H9 (cell line): ENCODE measurements around the gene GRID1. TPM values are rescaled to one million over a fixed set of nuclear protein-coding genes. Genes with fewer than 3 reads are reported as not detected.
"Not testable (repeated sequence)": the region's sequence is repeated elsewhere in the genome, so short reads cannot be mapped to it uniquely, and the experiment has no call there.

Source experiments
- DNase-seq: peaks from one replicate; pipeline ENCODE4 v3.0.0-alpha.2; 2017
- H2AFZ ChIP-seq: one replicate; pipeline ENCODE4 v1.6.1; 2013; ENCODE audit warnings: mild to moderate bottlenecking, low read length, control low read depth, moderate library complexity
- H2AK5ac ChIP-seq: 2 replicates; pipeline ENCODE4 v1.6.1; 2013; ENCODE audit warnings: low read length, control low read depth, mixed read lengths; ENCODE audit not compliant: insufficient read length
- H2BK120ac ChIP-seq: one replicate; pipeline ENCODE4 v1.6.1; 2013; ENCODE audit warnings: low read depth, mild to moderate bottlenecking, low read length, control low read depth, inconsistent platforms; ENCODE audit not compliant: poor library complexity, severe bottlenecking
- H2BK12ac ChIP-seq: 2 replicates; pipeline ENCODE4 v1.6.1; 2013; ENCODE audit warnings: low read length, control low read depth, mixed read lengths, low read depth; ENCODE audit not compliant: insufficient read length
- H2BK15ac ChIP-seq: 2 replicates; pipeline ENCODE4 v1.6.1; 2013; ENCODE audit warnings: low read depth, low read length, control low read depth
- H2BK20ac ChIP-seq: one replicate; pipeline ENCODE4 v1.6.1; 2013; ENCODE audit warnings: low read depth, mild to moderate bottlenecking, low read length, control low read depth, inconsistent platforms; ENCODE audit not compliant: poor library complexity, severe bottlenecking
- H2BK5ac ChIP-seq: 2 replicates; pipeline ENCODE4 v1.6.1; 2013; ENCODE audit warnings: low read length, control low read depth, mixed read lengths; ENCODE audit not compliant: insufficient read length
- H3K14ac ChIP-seq: 2 replicates; pipeline ENCODE4 v1.6.1; 2013; ENCODE audit warnings: low read length, control low read depth; ENCODE audit not compliant: insufficient read depth
- H3K18ac ChIP-seq: 2 replicates; pipeline ENCODE4 v1.6.1; 2013; ENCODE audit warnings: low read depth, mild to moderate bottlenecking, mixed read lengths, low read length, control low read depth; ENCODE audit not compliant: insufficient read length
- H3K23ac ChIP-seq: 2 replicates; pipeline ENCODE4 v1.6.1; 2013; ENCODE audit warnings: low read length, control low read depth, mixed read lengths, low read depth; ENCODE audit not compliant: insufficient read length
- H3K23me2 ChIP-seq: 2 replicates; pipeline ENCODE4 v1.6.1; 2013; ENCODE audit warnings: low read depth, mild to moderate bottlenecking, mixed read lengths, low read length, control low read depth; ENCODE audit not compliant: insufficient read length, poor library complexity, severe bottlenecking
- H3K27ac ChIP-seq: 2 replicates; pipeline ENCODE4 v1.5.1; 2013; ENCODE audit warnings: low read length, control low read depth, mixed read lengths, low read depth; ENCODE audit not compliant: insufficient read length
- H3K27me3 ChIP-seq: 2 replicates; pipeline ENCODE4 v1.6.1; 2013; ENCODE audit warnings: low read length, control low read depth, inconsistent platforms; ENCODE audit not compliant: insufficient read depth
- H3K4ac ChIP-seq: 2 replicates; pipeline ENCODE4 v1.6.1; 2013; ENCODE audit warnings: low read depth, mild to moderate bottlenecking, control low read depth, inconsistent platforms, low read length, moderate library complexity
- H3K4me1 ChIP-seq: 2 replicates; pipeline ENCODE4 v1.6.1; 2013; ENCODE audit warnings: low read length, control low read depth, inconsistent platforms; ENCODE audit not compliant: insufficient read depth
- H3K4me2 ChIP-seq: 2 replicates; pipeline ENCODE4 v1.6.1; 2013; ENCODE audit warnings: low read length, control low read depth, mixed read lengths; ENCODE audit not compliant: insufficient read length, insufficient read depth
- H3K56ac ChIP-seq: 2 replicates; pipeline ENCODE4 v1.6.1; 2013; ENCODE audit warnings: low read depth, mild to moderate bottlenecking, mixed read lengths, low read length, control low read depth; ENCODE audit not compliant: insufficient read length
- H3K79me1 ChIP-seq: 2 replicates; pipeline ENCODE4 v1.6.1; 2013; ENCODE audit warnings: low read depth, mild to moderate bottlenecking, moderate library complexity, low read length, control low read depth, inconsistent platforms; ENCODE audit not compliant: insufficient read depth, poor library complexity, severe bottlenecking
- H3K79me2 ChIP-seq: 2 replicates; pipeline ENCODE4 v1.6.1; 2013; ENCODE audit warnings: low read length, control low read depth, inconsistent platforms; ENCODE audit not compliant: insufficient read depth
- H3K9ac ChIP-seq: 2 replicates; pipeline ENCODE4 v1.6.1; 2013; ENCODE audit warnings: low read length, control low read depth, mixed read lengths; ENCODE audit not compliant: insufficient read length; ENCODE audit errors: extremely low read depth
- H3K9me3 ChIP-seq: one replicate; pipeline ENCODE4 v1.6.1; 2013; ENCODE audit warnings: low read depth, low read length, inconsistent platforms; ENCODE audit not compliant: control insufficient read depth
- H3T11ph ChIP-seq: one replicate; pipeline ENCODE4 v1.6.1; 2013; ENCODE audit warnings: mild to moderate bottlenecking, low read length, control low read depth, inconsistent platforms
- H4K20me1 ChIP-seq: one replicate; pipeline ENCODE4 v1.6.1; 2013; ENCODE audit not compliant: control insufficient read depth, insufficient read length, insufficient read depth
- H4K5ac ChIP-seq: 2 replicates; pipeline ENCODE4 v1.6.1; 2013; ENCODE audit warnings: low read depth, mild to moderate bottlenecking, mixed read lengths, low read length, control low read depth; ENCODE audit not compliant: insufficient read length
- H4K8ac ChIP-seq: replicated peaks from 2 replicates; pipeline ENCODE4 v1.6.1; 2013; ENCODE audit warnings: low read length, control low read depth, mixed read lengths, low read depth; ENCODE audit not compliant: insufficient read length
- H4K91ac ChIP-seq: 2 replicates; pipeline ENCODE4 v1.6.1; 2013; ENCODE audit warnings: low read depth, mild to moderate bottlenecking, moderate library complexity, mixed read lengths, low read length, control low read depth; ENCODE audit not compliant: insufficient read length
- H3K27ac Mint-ChIP-seq, 3 experiments: 2 replicates in 2 of 3; 3 replicates in 1 of 3; pipeline ENCODE4 v1.8.0; 2020 to 2021; ENCODE audit warnings: mixed read lengths in 3 of 3, mild to moderate bottlenecking in 1 of 3, moderate library complexity in 1 of 3
- H3K27me3 Mint-ChIP-seq: 2 replicates; pipeline ENCODE4 v1.8.0; 2021; ENCODE audit warnings: low read depth, mild to moderate bottlenecking, moderate library complexity, mixed read lengths
- H3K36me3 Mint-ChIP-seq, 3 experiments: 2 replicates in 2 of 3; 3 replicates in 1 of 3; pipeline ENCODE4 v1.8.0; 2020 to 2021; ENCODE audit warnings: low read depth in 3 of 3, mixed read lengths in 3 of 3; ENCODE audit not compliant: insufficient read depth in 1 of 3
- H3K4me1 Mint-ChIP-seq, 2 experiments: 2 replicates each; pipeline ENCODE4 v1.8.0; 2020; ENCODE audit warnings: mixed read lengths in 2 of 2
- H3K4me3 Mint-ChIP-seq, 2 experiments: 2 replicates in 1 of 2; 3 replicates in 1 of 2; pipeline ENCODE4 v1.8.0; 2020 to 2021; ENCODE audit warnings: mild to moderate bottlenecking in 2 of 2, mixed read lengths in 2 of 2, moderate library complexity in 1 of 2
- H3K9me3 Mint-ChIP-seq, 2 experiments: 2 replicates in 1 of 2; 3 replicates in 1 of 2; pipeline ENCODE4 v1.8.0; 2020; ENCODE audit warnings: mild to moderate bottlenecking in 2 of 2, mixed read lengths in 2 of 2, moderate library complexity in 1 of 2
- CTCF ChIP-seq: fragments of 200-600 bp; sonication (generic); conservative IDR thresholded peaks from 3 replicates; pipeline ENCODE4 v1.8.0; 2021; ENCODE audit warnings: antibody characterized with exemption, mild to moderate bottlenecking
- WGBS: extraction: QIAGEN DNeasy Blood & Tissue Kit; methylation state at CpG from one replicate; pipeline ENCODE4 v1.1.7; 2013; ENCODE audit warnings: missing lambda C conversion rate, low lambda C conversion rate, mixed read lengths; ENCODE audit not compliant: insufficient read length; ENCODE audit errors: extremely low coverage; 5-methylcytosine and 5-hydroxymethylcytosine counted together
- total RNA-seq: library from RNA; stranded (reverse); gene quantifications from 2 replicates; pipeline ENCODE4 v1.2.1, GENCODE V29; 2021

Gene GRID1
- total RNA-seq, 1 experiment from 2014 or later: 0.35 TPM

- Histone ChIP-seq H2BK5ac (no peak overlapping the region), H2BK15ac (no peak overlapping the region), H3K79me1 (no peaks in the 10 kb centered on the region), H3K56ac (no peak overlapping the region), H4K20me1 (no peaks in the 10 kb centered on the region), H4K8ac (no peak overlapping the region), H3K18ac (no peak overlapping the region), H3K14ac (no peak overlapping the region), H2AFZ (no peak overlapping the region), H3K79me2 (no peaks in the 10 kb centered on the region), H3K23me2 (no peaks in the 10 kb centered on the region), H3K4me1 (no peaks in the 10 kb centered on the region), H2BK120ac (no peak overlapping the region), H2AK5ac (no peak overlapping the region), H4K5ac (no peak overlapping the region), H2BK12ac (no peak overlapping the region), H4K91ac (no peak overlapping the region), H3K4me2 (no peak overlapping the region), H3T11ph (no peak overlapping the region), H3K9ac (no peak overlapping the region), H3K27me3 (no peaks in the 10 kb centered on the region), H3K27ac (no peak overlapping the region), H3K23ac (no peak overlapping the region), H2BK20ac (no peak overlapping the region), H3K4ac (no peak overlapping the region), H3K9me3 (no peaks in the 10 kb centered on the region)
- Mint-ChIP-seq H3K27ac (no peak overlapping the region; a peak in 1 of 7 replicates), H3K4me1 (no peaks in the 10 kb centered on the region), H3K27me3 (no peaks in the 10 kb centered on the region; the same call in 1 of the 2 replicates), H3K36me3 (no peaks in the 10 kb centered on the region), H3K9me3 (no peaks in the 10 kb centered on the region), H3K4me3 (no peak overlapping the region)
- no peak for TF ChIP-seq CTCF
- WGBS: no CpG with 5 or more reads among the region's 7 CpGs
- DNase-seq: no peak
Measured at GRCh38 chr10:86108696-86109095, 257.9 kb downstream of the GRID1 start.

DNA sequence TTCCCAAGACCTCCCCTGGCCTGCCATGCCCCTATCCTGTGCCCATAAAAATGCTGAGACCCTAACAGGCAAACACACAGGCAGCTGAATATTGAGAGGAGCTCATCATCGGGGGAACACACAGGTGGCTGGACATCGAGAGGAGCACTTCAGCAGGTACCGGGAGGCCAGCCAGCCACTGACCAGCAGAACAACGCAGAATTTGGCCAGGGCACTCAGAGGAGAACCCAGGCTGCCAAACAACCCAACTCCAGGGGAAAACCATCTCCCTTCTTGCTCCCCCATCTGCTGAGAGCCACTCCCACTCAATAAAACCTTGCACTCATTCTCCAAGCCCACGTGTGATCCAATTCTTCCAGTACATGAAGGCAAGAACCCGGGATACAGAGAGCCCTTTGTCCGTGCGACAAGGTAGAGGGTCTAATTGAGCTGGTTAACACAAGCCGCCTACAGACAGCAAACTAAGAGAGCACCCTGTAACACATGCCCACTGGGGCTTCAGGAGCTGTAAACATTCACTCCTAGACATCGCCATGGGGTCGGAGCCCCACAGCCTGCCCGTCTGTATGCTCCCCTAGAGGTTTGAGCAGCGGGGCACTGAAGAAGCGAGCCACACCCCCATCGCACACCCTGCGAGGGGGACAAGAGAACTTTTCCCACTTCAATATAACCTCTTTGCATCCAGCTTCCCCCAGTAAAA, 258.8 kb downstream of the GRID1 start:
- not testable (repeated sequence) for H3K27me3 ChIP-seq, H3K79me1 ChIP-seq, H2AFZ ChIP-seq, H2AK5ac ChIP-seq, H3K4me2 ChIP-seq, H2BK5ac ChIP-seq, H3T11ph ChIP-seq, H2BK15ac ChIP-seq, H4K20me1 ChIP-seq, H2BK120ac ChIP-seq, H3K79me2 ChIP-seq, H3K9me3 ChIP-seq, H4K8ac ChIP-seq, H3K23ac ChIP-seq, H2BK12ac ChIP-seq, H3K4ac ChIP-seq, DNase-seq, H3K9ac ChIP-seq, H3K4me1 ChIP-seq, H3K18ac ChIP-seq, H4K5ac ChIP-seq, H2BK20ac ChIP-seq, H4K91ac ChIP-seq, H3K23me2 ChIP-seq, H3K27ac ChIP-seq, H3K56ac ChIP-seq, H3K27me3 Mint-ChIP-seq, H3K27ac Mint-ChIP-seq, H3K4me1 Mint-ChIP-seq, H3K36me3 Mint-ChIP-seq, H3K4me3 Mint-ChIP-seq, H3K14ac ChIP-seq, H3K9me3 Mint-ChIP-seq
- no CpG with 5 or more reads among the region's 16 CpGs for WGBS
